NCI-H187 (cell line): ENCODE measurements around the gene ARHGEF7.

Source experiments
- DNase-seq, 2 experiments: peaks; one replicate each; lab custom pipeline; 2025; lab: John Stamatoyannopoulos, UW

The ARHGEF7 gene

GRCh38 chr13:111278743-111279652, 163.9 kb downstream of the ARHGEF7 start:
- no peak for DNase-seq

GRCh38 chr13:111280226-111280625, 165.1 kb downstream of the ARHGEF7 start:
- no peak for DNase-seq

GRCh38 chr13:111280681-111281585, 165.8 kb downstream of the ARHGEF7 start:
- DNase-seq: no peak

- DNase-seq: no peak
These were observed 166.7 kb downstream of the ARHGEF7 start for GRCh38 chr13:111281751-111282311.

- DNase-seq: no peak
These were observed 167.3 kb downstream of the ARHGEF7 start for GRCh38 chr13:111282425-111282824.

- no peak for DNase-seq
These were observed 167.9 kb downstream of the ARHGEF7 start for GRCh38 chr13:111282997-111283396.

GRCh38 chr13:111283457-111283856, 168.3 kb downstream of the ARHGEF7 start:
- DNase-seq: no peak

GRCh38 chr13:111283991-111284390, 168.9 kb downstream of the ARHGEF7 start:
- no peak for DNase-seq

GRCh38 chr13:111284565-111284964, 169.5 kb downstream of the ARHGEF7 start:
- DNase-seq: no peak

- no peak for DNase-seq
These were observed 171.1 kb downstream of the ARHGEF7 start for GRCh38 chr13:111286162-111286561.

GRCh38 chr13:111286749-111287148, 171.6 kb downstream of the ARHGEF7 start:
- DNase-seq: no peak

- no peak for DNase-seq
These were observed 172.1 kb downstream of the ARHGEF7 start for GRCh38 chr13:111287201-111287600.

GRCh38 chr13:111288276-111288675, 173.2 kb downstream of the ARHGEF7 start:
- no peak for DNase-seq

- DNase-seq: no peak
These were observed 174.1 kb downstream of the ARHGEF7 start for GRCh38 chr13:111289251-111289650.

- DNase-seq: no peak
These were observed 176.8 kb downstream of the ARHGEF7 start for GRCh38 chr13:111291908-111292307.

GRCh38 chr13:111292710-111293485, 177.8 kb downstream of the ARHGEF7 start:
- DNase-seq: peak; percentile 70 to 75

GRCh38 chr13:111295886-111296285, 180.8 kb downstream of the ARHGEF7 start:
- no peak for DNase-seq

- DNase-seq: no peak
These were observed 181.3 kb downstream of the ARHGEF7 start for GRCh38 chr13:111296417-111296816.

GRCh38 chr13:111298214-111298975, 183.3 kb downstream of the ARHGEF7 start:
- no peak for DNase-seq

GRCh38 chr13:111302045-111302726, 187.1 kb downstream of the ARHGEF7 start:
- DNase-seq: no peak
